Ovary (tissue), 3 donors: ENCODE measurements around the gene VIPAS39.

Experiments used
- CTCF ChIP-seq, 3 donors: fragments of 450-650 bp in 2 of 3; fragments of 200-600 bp in 1 of 3; IDR thresholded peaks; one replicate each; pipeline versions ENCODE4 v1.5.1 to v1.8.0; 2016 to 2022; ENCODE audit warnings: antibody characterized with exemption in 3 of 3, mild to moderate bottlenecking in 1 of 3
- POLR2A ChIP-seq: fragments of 450-650 bp; IDR thresholded peaks from one replicate; pipeline ENCODE4 v1.6.1; 2017; ENCODE audit warnings: antibody characterized with exemption, mild to moderate bottlenecking, moderate library complexity
- donor health status: DM: no; HTN: no; CAD: no.

GRCh38 chr14:77376771-77377501 is 80.5 kb downstream of the VIPAS39 start, which contains the start of the genes SAMD15 and TMED8:
- TF ChIP-seq CTCF (IDR thresholded peaks at IDR 0.05), result peak in 2 of 3 donors; percentile 20 to 22
- no peak for TF ChIP-seq POLR2A
